Measurements from ENCODE around the gene OR11L1.

DNA sequence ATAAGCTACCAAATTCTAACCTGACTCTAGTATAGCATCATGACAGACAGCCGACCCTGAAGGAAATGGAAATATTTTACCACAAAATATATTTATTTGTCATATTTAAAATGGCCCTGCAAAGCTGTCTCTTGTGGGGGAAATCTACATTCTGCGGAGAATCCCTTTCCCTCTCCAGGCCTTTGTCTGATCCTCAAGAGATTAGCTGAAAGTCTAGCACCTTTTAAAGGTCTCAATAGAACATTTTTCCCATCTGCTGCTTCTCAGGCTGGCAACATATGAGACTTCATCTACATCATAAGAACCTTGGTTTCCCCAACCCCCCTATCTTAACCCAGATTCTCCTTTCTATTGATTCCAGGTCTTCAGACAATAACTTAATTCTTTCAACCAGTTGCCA lies 1.7 kb upstream of the OR11L1 start:
- TF ChIP-seq, protein P1, sequence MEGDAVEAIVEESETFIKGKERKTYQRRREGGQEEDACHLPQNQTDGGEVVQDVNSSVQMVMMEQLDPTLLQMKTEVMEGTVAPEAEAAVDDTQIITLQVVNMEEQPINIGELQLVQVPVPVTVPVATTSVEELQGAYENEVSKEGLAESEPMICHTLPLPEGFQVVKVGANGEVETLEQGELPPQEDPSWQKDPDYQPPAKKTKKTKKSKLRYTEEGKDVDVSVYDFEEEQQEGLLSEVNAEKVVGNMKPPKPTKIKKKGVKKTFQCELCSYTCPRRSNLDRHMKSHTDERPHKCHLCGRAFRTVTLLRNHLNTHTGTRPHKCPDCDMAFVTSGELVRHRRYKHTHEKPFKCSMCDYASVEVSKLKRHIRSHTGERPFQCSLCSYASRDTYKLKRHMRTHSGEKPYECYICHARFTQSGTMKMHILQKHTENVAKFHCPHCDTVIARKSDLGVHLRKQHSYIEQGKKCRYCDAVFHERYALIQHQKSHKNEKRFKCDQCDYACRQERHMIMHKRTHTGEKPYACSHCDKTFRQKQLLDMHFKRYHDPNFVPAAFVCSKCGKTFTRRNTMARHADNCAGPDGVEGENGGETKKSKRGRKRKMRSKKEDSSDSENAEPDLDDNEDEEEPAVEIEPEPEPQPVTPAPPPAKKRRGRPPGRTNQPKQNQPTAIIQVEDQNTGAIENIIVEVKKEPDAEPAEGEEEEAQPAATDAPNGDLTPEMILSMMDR (IDR thresholded peaks at IDR 0.05; ENCODE audit: insufficient read depth, low read length, poor library complexity, severe bottlenecking): no peak
- TF ChIP-seq EZH2phosphoT487 (conservative IDR thresholded peaks at IDR 0.05; ENCODE audit: low read length): no peak
